GM21737 (cell line): ENCODE results near the gene GCKR.
"Not testable (repeated sequence)": the region's sequence is repeated elsewhere in the genome, so short reads cannot be mapped to it uniquely, and the experiment has no call there.

Experiments
- ATAC-seq: cut with Tn5 transposase; IDR thresholded peaks from one replicate; pipeline ENCODE4 v1.9.1; 2021; ENCODE audit warnings: mild to moderate bottlenecking, moderate library complexity; ENCODE audit not compliant: unreplicated experiment

GCKR gene

DNA sequence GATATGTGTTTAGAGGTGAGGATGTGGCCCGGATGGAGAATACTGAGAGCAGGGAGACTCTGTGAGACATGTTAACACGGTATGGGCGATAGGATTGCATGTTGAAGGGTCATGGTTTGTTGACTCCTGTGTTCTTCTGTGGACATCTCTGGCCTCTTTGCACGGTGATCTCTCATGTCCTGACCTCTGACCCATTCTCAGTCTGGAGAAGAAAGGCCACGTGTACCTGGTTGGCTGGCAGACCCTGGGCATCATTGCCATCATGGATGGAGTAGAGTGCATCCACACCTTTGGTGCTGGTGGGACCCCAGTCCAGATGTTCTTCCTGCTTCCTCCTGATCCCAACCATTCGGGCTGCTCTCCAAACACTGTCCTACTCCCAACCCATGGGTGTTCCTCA is 9.9 kb downstream of the GCKR start:
- no peak for ATAC-seq

DNA sequence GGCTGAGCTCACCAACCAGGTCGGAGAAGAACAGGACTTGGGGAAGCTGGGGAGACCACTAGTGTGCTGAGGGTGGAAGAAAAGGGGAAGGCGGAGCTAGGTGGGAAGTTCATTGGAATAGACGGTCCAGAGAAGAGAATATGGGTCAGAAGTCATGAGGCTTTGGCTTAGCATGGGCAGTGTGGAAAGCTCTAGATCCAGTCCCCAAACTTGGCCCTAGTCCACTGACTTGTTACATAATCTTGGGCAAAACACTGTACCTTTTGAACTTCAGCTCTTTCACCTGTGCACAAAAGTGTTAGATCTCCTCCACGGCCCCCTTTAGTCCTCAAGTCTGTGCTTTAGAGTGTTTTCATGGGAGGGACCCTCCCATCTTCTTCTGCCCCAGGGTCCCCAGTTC is 10.7 kb downstream of the GCKR start:
- ATAC-seq, result no peak

DNA sequence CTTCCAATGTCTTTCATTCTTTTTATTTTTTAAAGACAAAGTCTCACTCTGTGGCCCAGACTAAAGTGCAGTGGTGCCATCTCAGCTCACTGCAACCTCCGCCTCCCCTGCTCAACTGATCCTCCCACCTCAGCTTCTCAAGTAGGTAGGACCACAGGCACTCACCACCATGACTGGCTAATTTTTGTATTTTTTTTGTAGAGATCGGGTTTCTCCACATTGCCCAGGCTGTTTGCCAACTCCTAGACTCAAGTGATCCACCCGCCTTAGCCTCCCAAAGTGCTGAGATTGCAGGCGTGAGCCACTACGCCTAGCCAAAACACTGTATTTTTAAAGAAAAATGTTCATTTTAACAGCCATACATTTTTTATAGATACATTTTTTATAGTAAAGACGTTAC is 12.7 kb downstream of the GCKR start:
- no peak for ATAC-seq

DNA sequence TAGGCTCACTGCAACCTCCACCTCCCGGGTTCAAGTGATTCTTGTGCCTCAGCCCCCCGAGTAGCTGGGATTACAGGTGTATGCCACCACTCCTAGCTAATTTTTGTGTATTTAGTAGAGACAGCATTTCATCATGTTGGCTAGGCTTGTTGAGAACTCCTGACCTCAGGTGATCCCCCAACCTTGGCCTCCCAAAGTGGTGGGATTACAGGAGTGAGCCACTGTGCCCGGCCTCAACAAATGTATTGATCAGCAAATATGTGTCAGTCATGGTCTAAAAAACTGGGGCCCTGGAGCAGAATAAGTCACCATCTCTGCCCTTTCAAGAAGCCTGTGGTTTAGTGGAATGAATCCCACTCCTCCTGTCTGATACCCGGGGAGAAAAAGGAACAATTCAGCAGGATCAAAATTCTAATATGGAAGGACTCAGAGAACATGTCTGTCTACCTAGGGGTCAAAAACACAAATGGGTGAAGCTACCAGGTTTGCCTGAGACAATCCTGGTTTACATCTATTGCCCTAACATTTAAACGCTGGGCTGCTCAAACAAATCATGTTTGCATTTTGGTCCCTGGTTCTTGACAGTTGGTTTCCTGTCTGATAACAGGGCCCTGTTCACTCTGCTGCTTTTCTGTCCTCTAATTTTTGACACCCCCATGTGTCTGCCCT is 21.6 kb downstream of the GCKR start:
- no peak for ATAC-seq

DNA sequence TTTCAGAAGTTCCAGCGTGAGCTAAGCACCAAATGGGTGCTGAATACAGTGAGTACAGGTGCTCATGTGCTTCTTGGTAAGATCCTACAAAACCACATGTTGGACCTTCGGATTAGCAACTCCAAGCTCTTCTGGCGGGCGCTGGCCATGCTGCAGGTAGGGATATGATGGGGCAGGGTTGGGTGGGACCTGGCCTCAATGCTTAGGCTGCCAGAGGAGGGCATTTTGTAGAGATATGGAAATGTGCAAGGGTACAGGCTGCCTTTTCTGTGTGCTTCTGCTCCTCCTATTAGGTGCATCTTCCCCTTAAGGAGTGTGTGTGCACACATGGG is 22.1 kb downstream of the GCKR start:
- ATAC-seq, result no peak

DNA sequence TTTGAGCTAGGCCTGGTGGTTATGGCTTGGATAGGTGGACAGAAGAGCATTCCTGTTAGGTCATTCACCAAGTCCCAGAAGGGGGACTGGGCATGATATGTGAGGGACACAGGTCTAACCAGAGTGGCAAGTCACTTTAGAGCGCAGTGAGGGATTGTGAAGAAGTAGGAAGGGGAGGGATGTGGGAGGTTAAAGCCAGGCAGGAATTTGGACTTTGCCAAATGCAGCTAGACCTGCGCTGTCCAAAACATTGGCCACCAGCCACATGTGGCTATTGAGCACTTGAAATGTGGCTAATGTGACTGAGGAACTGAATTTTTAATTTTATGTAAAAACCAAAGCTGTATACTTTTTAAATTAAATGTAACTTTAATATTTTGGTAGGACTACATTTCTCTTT is 23.7 kb downstream of the GCKR start:
- no peak for ATAC-seq

DNA sequence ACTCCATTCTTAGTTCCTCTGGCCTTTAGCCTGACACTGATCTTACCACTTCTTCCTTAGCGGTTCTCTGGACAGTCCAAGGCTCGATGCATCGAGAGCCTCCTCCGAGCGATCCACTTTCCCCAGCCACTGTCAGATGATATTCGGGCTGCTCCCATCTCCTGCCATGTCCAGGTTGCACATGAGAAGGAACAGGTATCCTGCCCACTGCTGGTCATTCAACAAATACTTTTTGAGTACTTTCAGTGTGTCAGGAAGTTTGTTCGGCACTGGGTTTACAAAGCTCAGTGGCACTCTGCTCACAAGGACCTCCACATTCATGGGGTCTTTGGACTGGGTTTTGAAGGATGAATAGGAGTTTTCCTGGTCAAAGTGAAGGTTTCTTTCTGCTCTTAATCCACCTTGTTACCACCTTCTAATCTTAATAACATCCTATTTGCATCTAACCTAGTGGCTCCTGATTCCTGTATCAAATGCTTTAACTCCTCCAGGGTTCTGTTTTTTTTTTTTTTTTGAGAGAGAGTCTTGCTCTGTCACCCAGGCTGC is 25.8 kb downstream of the GCKR start:
- no peak for ATAC-seq

DNA sequence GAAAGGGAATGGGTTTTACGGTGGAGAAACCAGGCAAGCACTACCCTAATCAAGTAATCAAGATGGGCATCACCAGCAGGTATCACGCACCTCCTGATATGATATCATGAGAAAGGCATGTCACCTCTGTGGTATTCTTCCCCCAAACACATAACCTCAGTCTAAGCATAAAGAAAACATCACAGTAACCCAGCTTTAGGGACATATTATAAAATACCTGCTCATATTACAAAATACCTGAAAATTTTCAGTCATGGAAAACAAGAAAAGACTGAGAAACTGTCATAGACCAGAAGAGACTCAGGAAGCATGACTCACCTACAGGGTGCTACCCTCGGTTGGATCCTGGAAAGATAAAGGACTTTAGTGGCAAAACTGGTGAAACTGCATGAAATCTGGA is 30.5 kb downstream of the GCKR start:
- ATAC-seq, result no peak

DNA sequence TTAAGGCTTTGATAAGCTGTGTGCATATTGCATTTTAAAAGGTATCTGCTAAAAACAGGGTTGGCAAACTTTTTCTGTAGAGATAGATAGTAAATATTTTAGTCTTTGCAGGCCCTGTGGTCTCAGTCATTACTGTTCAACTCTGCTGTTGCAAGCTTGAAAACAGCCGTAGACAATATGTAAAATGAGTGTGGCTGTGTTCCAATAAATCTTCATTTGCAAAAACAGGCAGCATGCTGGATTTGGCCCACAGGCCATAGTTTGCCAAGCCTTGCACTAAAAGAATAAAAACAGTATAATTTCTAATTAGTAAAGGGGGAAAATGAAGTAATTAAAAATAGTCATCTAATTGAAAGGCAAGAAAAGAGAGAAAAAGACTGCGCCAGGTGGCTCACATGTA is 35.3 kb downstream of the GCKR start:
- ATAC-seq, result no peak

DNA sequence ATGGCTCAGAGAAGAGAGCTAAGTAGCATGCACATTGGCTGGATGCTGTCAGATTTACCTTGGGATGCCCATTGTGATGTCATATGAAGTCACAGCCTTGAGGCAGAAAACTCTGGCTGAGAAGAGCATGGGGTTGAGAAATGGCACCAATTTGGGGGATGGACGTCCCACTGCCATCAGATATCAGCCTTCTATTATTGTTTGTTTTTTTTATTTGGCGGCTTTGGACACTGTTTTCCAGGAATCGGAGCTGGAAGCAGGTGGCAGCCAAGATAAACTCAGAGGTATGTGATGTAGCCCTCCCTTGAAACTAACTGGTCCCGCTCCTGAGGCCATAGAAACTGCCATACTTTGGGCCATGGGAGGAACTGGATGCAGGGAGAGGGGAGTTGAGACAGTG is 40.6 kb downstream of the GCKR start:
- no peak for ATAC-seq

DNA sequence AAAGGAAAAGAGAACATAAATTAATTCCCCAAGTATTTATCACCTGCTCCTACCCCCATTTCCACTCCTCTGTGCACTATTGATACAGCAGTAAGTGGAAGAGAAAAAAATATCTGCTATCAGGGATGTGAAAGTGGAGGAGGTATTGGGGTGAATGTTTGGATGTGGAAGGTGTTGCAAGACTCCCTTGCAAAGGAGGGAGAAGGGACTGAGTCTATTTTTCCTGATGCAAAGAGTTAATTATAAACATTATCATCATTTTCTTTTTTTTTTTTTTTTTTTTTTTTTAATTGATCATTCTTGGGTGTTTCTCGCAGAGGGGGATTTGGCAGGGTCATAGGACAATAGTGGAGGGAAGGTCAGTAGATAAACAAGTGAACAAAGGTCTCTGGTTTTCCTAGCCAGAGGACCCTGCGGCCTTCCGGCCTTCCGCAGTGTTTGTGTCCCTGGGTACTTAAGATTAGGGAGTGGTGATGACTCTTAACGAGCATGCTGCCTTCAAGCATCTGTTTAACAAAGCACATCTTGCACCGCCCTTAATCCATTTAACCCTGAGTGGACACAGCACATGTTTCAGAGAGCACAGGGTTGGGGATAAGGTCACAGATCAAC is 42.3 kb downstream of the GCKR start:
- not testable (repeated sequence) for ATAC-seq

DNA sequence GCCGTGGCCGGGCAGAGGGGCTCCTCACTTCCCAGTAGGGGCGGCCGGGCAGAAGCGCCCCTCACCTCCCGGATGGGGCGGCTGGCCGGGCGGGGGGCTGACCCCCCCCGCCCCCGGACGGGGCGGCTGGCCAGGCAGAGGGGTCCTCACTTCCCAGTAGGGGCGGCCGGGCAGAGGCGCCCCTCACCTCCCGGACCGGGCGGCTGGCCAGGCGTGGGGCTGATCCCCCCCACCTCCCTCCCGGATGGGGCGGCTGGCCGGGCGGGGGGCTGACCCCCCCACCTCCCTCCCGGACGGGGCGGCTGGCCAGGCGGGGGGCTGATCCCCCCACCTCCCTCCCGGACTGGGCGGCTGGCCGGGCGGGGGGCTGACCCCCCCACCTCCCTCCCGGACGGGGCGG is 43.0 kb downstream of the GCKR start:
- ATAC-seq, result not testable (repeated sequence)

DNA sequence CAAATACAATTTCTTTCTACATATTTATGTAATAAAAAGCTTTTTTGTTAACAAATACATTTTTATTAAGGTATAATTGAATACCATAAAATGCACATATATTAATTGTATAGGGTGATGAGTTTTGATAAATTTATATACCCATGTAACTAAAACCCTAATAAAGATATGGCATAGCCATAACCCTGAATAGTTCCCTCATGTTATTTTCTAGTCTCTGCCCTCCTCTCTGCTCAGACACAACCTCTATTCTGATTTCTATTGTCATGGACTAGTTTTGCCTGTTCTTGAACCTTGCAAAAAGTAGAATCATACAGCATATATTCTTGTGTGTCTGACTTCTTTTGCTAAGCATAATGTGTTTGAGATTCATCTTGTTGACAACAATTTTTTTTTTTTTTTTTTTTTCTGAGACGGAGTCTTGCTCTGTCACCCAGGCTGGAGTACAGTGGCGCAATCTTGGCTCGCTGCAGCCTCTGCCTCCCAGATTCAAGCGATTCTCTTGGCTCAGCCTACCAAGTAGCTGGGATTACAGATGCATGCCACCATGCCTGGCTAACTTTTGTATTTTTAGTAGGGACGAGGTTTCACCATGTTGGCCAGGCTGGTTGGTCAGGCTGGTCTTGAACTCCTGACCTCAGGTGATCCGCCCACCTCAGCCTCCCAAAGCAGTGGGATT is 47.6 kb downstream of the GCKR start:
- no peak for ATAC-seq

DNA sequence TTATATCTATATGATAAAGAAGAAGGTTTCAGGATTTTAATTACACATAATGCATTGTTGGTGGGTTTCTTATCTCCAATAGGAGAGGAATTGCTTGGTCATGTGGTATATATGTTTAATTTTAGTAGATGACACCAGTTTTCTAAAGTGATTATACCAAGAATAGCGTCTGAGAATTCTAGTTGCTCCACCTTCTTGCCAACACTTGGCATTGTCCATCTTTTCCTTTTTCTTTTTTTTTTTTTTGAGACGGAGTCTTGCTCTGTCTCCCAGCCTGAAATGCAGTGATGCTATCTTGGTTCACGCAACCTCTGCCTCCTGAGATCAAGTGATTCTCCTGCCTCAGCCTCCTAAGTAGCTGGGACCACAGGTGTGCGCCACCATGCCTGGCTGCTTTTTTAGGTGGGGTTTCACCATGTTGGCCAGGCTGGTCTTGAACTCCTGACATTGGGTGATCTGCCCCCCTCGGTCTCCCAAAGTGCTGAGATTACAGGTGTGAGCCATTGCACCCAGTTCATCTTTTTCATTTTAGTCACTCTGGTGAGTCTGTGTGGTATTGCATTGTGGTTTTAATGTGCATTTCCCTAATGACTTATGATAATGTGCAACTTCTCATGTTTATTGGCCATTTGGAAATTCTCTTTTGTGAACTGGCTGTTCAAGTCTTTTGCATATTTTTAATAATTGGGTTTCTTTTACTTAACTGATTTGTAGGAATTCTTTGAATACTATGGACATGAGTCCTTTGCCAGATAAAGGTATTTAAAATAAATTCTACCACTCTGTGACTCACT is 48.9 kb downstream of the GCKR start:
- ATAC-seq, result no peak

DNA sequence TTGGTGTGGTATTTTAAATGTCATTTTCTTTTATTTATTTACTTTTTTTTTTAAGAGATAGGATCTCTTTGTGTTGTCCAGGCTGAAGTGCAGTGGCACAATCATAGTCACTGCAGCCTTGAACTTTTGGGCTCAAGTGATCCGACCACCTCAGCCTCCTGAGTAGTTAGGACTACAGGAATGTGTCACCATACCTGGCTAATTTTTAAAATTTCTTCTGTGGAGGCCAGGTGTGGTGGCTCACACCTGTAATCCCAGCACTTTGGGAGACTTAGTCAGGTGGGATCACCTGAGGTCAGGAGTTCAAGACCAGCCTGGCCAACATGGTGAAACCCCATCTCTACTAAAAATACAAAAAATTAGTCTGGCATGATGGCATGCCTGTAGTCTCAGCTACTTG is 52.7 kb downstream of the GCKR start:
- no peak for ATAC-seq

DNA sequence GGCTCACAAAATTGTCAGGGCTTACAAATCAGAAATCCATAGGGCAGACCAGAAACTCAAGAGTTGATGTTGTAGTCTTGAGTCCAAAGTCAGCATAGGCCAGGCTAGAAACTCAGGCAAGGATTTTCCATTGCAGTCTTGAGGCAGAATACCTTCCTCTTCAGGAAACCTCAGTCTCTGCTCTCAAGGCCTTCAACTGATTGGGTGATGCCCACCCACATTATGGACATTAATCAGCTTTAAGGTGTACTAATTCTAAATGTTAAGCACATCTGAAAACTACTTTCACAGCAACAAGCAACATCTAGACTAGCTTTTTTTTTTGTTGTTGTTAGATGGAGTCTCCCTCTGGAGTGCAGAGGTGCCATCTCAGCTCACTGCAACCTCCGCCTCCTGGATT is 54.9 kb downstream of the GCKR start:
- no peak for ATAC-seq

DNA sequence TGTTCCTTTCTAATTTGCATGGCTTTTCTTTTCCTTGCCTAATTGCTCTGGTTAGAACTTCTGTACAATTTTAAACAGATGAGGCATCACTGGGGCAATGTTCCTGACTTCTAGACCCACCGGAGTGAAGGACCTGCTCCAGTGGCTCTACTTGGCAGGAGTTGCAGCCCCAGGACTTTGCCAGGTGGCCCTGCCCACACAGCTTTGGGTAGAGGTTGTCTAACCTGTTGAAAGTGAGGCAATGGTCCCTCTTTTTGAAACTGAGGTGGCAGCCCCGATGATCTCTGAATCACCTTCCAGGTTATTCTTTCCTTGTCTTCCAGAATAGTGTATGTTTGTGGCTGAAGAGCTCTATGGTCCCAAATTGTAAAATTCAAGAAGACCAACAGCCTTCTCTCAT is 56.3 kb downstream of the GCKR start:
- no peak for ATAC-seq

DNA sequence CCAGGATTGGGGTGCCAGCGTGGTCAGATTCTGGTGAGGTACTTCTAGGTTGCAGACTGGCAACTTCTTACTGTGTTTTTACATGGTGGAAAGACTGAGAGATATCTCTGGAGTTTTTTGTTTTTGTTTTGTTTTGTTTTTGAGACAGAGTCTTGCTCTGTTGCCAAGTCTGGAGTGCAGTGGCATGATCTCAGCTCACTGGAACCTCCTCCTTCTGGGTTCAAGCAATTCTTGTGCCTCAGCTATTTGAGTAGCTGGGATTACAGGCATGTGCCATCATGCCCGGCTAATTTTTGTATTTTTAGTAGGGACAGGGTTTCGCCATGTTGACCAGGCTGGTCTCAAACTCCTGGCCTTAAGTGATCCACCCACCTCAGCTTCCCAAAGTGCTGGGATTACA is 57.8 kb downstream of the GCKR start:
- not testable (repeated sequence) for ATAC-seq

DNA sequence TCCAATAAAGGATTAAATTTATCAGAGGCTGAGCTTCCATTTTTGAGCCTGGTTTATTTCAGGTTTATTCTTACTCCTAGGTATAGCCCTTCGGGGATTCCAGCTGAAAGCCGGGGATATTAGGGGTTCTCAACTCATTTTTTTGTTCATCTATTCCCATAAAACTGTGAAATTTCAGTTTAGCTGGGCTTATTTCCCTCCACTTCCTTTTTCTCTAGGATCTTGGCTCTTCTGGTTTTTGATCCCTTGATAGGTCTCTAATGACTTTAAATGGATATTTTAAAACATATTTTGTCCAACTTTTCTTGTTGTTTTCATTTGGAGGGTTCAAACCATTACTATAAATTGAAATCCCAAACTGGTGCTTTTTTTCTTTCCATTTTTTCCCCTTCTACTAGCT is 62.6 kb downstream of the GCKR start:
- ATAC-seq, result no peak

DNA sequence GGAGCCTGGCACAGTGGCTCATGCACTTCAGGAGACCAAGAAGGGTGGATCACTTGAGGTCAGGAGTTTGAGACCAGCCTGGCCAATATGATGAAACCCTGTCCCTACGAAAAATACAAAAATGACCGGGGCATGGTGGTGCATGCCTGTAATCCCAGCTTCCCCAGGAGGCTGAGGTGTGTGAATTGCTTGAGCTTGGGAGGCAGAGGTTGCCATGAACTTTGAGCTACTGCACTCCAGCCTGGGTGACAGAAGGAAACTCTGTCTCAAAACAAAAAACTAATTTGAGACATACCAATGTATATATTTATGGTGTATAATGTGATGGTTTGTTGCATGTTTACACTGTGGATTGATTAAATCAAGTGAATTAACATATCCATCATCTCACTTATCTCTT is 64.4 kb downstream of the GCKR start:
- no peak for ATAC-seq

DNA sequence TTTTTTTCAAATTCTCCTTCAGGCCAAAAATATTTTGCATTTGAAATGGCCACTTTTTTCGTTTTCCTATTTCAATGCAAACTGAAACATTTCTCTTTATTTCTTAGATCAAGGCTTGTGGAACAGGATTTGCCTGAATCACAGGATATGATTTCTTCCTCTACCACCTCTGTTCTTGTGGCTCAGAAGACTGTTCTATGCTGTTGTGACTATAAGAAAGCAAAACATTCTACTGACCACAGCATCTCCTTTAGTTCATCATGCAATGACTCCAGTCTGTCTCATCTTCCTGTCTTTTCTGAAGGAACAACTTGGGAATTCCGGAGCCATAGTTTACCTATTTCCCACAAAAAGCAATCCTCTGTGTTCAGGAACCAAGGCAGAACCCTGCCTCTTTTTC is 70.0 kb downstream of the GCKR start:
- ATAC-seq, result no peak

DNA sequence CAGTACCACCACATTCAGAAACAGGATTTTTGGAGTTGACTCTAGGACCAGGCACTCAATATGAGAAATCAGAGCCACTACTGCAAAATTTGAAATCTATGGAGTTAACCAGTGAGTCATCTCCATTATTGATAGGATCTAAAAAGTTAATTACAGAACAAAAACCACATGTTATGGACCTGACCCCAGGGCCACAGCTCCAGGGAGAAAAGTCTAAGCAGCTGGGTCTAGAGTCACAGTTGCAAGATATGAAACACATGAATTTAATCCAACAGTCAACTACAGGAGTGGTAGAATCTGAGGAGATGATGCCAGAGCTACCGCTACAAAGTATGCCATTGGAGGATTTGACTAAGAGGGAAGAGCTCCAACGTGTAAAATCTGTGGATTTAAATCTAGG is 72.8 kb downstream of the GCKR start:
- ATAC-seq, result no peak
